GM23338 (cell line): ENCODE results near the gene PMAIP1. TPM values are rescaled to one million over a fixed set of nuclear protein-coding genes. Genes with fewer than 3 reads are reported as not detected.

Experiments used
- ATAC-seq: fragments of 200-7000 bp; cut with Tn5 transposase; 3 replicates; pipeline ENCODE4 v1.9.1; 2020
- DNase-seq: peaks from one replicate; pipeline ENCODE4 v3.0.0-alpha.2; 2015; ENCODE audit warnings: low spot score
- H2AFZ ChIP-seq: fragments of 200-600 bp; sonication (generic); 2 replicates; pipeline ENCODE4 v1.8.0; 2016; ENCODE audit warnings: antibody characterized with exemption, mild to moderate bottlenecking, moderate library complexity
- H3F3A ChIP-seq: fragments of 200-600 bp; sonication (generic); replicated peaks from 2 replicates; pipeline ENCODE4 v1.8.0; 2017; ENCODE audit warnings: antibody characterized with exemption, mixed run types, low read depth
- H3K27ac ChIP-seq: fragments of 200-600 bp; sonication (generic); 2 replicates; pipeline ENCODE4 v1.6.1; 2016; ENCODE audit warnings: low read depth
- H3K27me3 ChIP-seq: fragments of 200-600 bp; sonication (generic); 2 replicates; pipeline ENCODE4 v1.8.0; 2016; ENCODE audit warnings: mild to moderate bottlenecking, mixed run types, moderate library complexity; ENCODE audit not compliant: insufficient read depth
- H3K36me3 ChIP-seq: fragments of 200-600 bp; sonication (generic); 2 replicates; pipeline ENCODE4 v1.8.0; 2016; ENCODE audit warnings: mild to moderate bottlenecking; ENCODE audit not compliant: insufficient read depth
- H3K4me1 ChIP-seq: fragments of 200-600 bp; sonication (generic); 2 replicates; pipeline ENCODE4 v1.8.0; 2016; ENCODE audit warnings: mild to moderate bottlenecking, moderate library complexity; ENCODE audit not compliant: insufficient read depth
- H3K4me2 ChIP-seq: fragments of 200-600 bp; sonication (generic); 2 replicates; pipeline ENCODE4 v1.7.1; 2017; ENCODE audit warnings: mixed run types
- H3K4me3 ChIP-seq: fragments of 200-600 bp; sonication (generic); 2 replicates; pipeline ENCODE4 v1.6.1; 2016; ENCODE audit warnings: mixed run types
- H3K79me2 ChIP-seq: fragments of 200-600 bp; sonication (generic); replicated peaks from 2 replicates; pipeline ENCODE4 v1.8.0; 2017; ENCODE audit warnings: mild to moderate bottlenecking; ENCODE audit not compliant: insufficient read depth
- H3K9me2 ChIP-seq: fragments of 200-600 bp; sonication (generic); 2 replicates; pipeline ENCODE4 v1.8.0; 2017; ENCODE audit not compliant: insufficient read depth
- H4K20me1 ChIP-seq: fragments of 200-600 bp; sonication (generic); replicated peaks from 2 replicates; pipeline ENCODE4 v1.8.0; 2017; ENCODE audit warnings: mild to moderate bottlenecking; ENCODE audit not compliant: insufficient read depth
- H3K27ac Mint-ChIP-seq: 2 replicates; pipeline ENCODE4 v1.8.0; 2020; ENCODE audit warnings: inconsistent platforms, mild to moderate bottlenecking, moderate library complexity, mixed read lengths
- H3K27me3 Mint-ChIP-seq: 3 replicates; pipeline ENCODE4 v1.8.0; 2022; ENCODE audit warnings: low read depth, mild to moderate bottlenecking, moderate library complexity, mixed read lengths, inconsistent platforms; ENCODE audit not compliant: insufficient read depth, poor library complexity
- H3K36me3 Mint-ChIP-seq: 3 replicates; pipeline ENCODE4 v1.8.0; 2021; ENCODE audit warnings: low read depth, mild to moderate bottlenecking, inconsistent platforms, moderate library complexity, mixed read lengths
- H3K4me1 Mint-ChIP-seq: 3 replicates; pipeline ENCODE4 v1.8.0; 2020; ENCODE audit warnings: mild to moderate bottlenecking, inconsistent platforms, mixed read lengths
- H3K4me3 Mint-ChIP-seq: 3 replicates; pipeline ENCODE4 v1.8.0; 2021; ENCODE audit warnings: moderate library complexity, mild to moderate bottlenecking, inconsistent platforms, mixed read lengths
- H3K9me3 Mint-ChIP-seq: 3 replicates; pipeline ENCODE4 v1.8.0; 2020; ENCODE audit warnings: moderate library complexity, mild to moderate bottlenecking, inconsistent platforms, mixed read lengths
- CREB1 ChIP-seq: fragments of 250-450 bp; sonication (Bioruptor Pico); IDR thresholded peaks from 2 replicates; pipeline ENCODE4 v1.5.0; 2020; ENCODE audit warnings: low read depth, mild to moderate bottlenecking, moderate library complexity
- EZH2 ChIP-seq: fragments of 200-600 bp; sonication (generic); IDR thresholded peaks from one replicate; pipeline ENCODE4 v1.8.0; 2017; ENCODE audit warnings: antibody characterized with exemption, mild to moderate bottlenecking, low read depth; ENCODE audit not compliant: unreplicated experiment
- EZH2phosphoT487 ChIP-seq: fragments of 200-600 bp; sonication (generic); IDR thresholded peaks from one replicate; pipeline ENCODE4 v1.8.1; 2018; ENCODE audit warnings: antibody characterized with exemption; ENCODE audit not compliant: unreplicated experiment
- JUNB ChIP-seq: IDR thresholded peaks from one replicate; pipeline ENCODE4 v1.6.1; 2016; ENCODE audit warnings: antibody characterized with exemption; ENCODE audit not compliant: unreplicated experiment
- POLR2AphosphoS5 ChIP-seq: IDR thresholded peaks from 2 replicates; pipeline ENCODE4 v1.6.1; 2016; ENCODE audit warnings: antibody characterized with exemption, low read depth
- STAT1 ChIP-seq: IDR thresholded peaks from one replicate; pipeline ENCODE4 v1.6.1; 2016; ENCODE audit warnings: antibody characterized with exemption; ENCODE audit not compliant: unreplicated experiment
- ZNF114 ChIP-seq: fragments of 250-450 bp; sonication (Bioruptor Pico); IDR thresholded peaks from 2 replicates; pipeline ENCODE4 v1.5.0; 2020; ENCODE audit warnings: mild to moderate bottlenecking, moderate library complexity
- ZNF331 ChIP-seq: fragments of 250-450 bp; sonication (Bioruptor Pico); IDR thresholded peaks from 2 replicates; pipeline ENCODE4 v1.5.0; 2020; ENCODE audit warnings: low read depth, mild to moderate bottlenecking, moderate library complexity
- polyA plus RNA-seq: library from polyadenylated mRNA; unstranded; fragments of >200 nt; fragmentation: Nextera tagmentation; extraction: Ambion mirVana; gene quantifications from 2 replicates; pipeline ENCODE4 v1.2.1, GENCODE V29; 2016
- total RNA-seq: library from RNA; depleted of rRNA; stranded (reverse); fragments of >200 nt; shearing (Covaris generic); gene quantifications from 2 replicates; pipeline ENCODE4 v1.2.3, GENCODE V29; 2014
- TF ChIP-seq, protein P1 (sequence below), 2 experiments: fragments of 200-600 bp in 1 of 2; sonication (generic) in 1 of 2; conservative IDR thresholded peaks; 2 replicates each; pipeline versions ENCODE4 v1.5.1 to v1.6.1; 2016 to 2017; ENCODE audit warnings: antibody characterized with exemption in 2 of 2, low read depth in 2 of 2, mild to moderate bottlenecking in 2 of 2, moderate library complexity in 1 of 2
- TF ChIP-seq, protein P2 (sequence below): IDR thresholded peaks from one replicate; pipeline ENCODE4 v1.6.1; 2018; ENCODE audit warnings: antibody characterized with exemption; ENCODE audit not compliant: unreplicated experiment
- TF ChIP-seq, protein P3 (sequence below): IDR thresholded peaks from 2 replicates; pipeline ENCODE4 v1.6.1; 2016; ENCODE audit warnings: antibody characterized with exemption

PMAIP1 gene
- total and polyA plus RNA-seq, 2 experiments from 2014 or later, result 156 to 296 TPM

DNA sequence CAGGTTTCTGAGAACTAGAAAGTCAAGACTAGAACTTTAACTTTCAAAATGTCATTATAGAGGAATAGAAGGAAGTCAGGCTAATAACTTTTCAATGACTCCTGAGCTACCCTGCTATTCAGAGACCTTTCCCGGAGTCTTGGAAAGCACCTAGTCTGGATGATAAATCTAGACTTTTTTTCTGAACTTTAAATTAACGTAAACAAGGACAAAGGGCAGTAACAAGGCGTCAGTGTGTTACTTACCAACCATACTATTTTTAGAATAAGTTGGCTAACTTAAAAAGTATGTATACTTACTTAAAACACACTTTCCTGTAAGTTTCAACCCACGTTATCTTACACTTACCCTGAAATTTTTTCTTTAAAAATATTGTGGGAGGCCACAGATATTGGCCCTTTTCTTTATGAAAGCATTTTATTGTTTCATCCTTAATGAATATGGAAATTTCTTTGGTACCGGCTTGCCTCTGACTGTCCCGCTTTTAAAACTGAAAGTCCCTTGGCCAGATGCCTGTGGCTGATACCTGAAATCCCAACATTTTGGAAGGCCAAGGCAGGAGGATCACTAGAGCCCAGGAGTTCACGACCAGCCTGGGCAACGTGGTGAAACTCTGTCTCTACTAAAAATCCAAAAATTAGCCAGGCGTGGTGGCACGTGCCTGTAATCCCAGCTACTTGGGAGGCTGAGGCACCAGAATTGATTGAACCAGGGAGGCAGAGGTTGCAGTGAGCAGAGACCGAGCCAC is 9.7 kb downstream of the PMAIP1 start:
- no peak overlapping the region for H3K4me3 Mint-ChIP-seq
- no peak overlapping the region for H2AFZ ChIP-seq
- peaks cover 8% of the 10 kb centered on the region for H3K27me3 Mint-ChIP-seq

DNA sequence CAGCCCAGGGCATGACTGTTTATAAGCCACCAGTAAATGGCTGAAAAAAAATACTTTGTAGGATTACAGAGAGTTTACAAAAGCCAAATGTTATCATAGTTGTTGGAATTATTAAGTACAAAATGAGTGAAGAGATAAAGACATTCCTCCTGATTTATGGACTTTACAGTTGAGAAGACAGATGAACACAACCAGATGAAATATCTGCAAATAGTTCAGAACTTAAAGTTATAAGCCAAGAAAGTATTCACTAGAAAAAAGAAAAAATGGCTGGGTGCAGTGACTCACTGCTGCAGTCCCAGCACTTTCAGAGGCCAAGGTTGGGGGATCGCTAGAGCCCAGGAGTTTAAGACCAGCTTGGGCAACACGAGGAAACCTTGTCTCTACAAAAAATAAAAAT is 11.2 kb downstream of the PMAIP1 start:
- H3K27ac ChIP-seq, result no peak overlapping the region
- H3K79me2 ChIP-seq, result no peaks in the 10 kb centered on the region
- DNase-seq (no peak), ATAC-seq (no peak)
- no peaks in the 10 kb centered on the region for H3K27me3 ChIP-seq
- H4K20me1 ChIP-seq, result no peaks in the 10 kb centered on the region
- no peaks in the 10 kb centered on the region for H3F3A ChIP-seq
- H3K4me1 ChIP-seq, result peaks cover 20% of the 10 kb centered on the region
- no peak overlapping the region for H3K27ac Mint-ChIP-seq
- no peaks in the 10 kb centered on the region for H3K36me3 Mint-ChIP-seq
- no peak overlapping the region for H3K4me2 ChIP-seq
- peaks cover 5% of the 10 kb centered on the region for H3K27me3 Mint-ChIP-seq
- H2AFZ ChIP-seq, result no peak overlapping the region
- H3K4me3 ChIP-seq, result no peak overlapping the region
- H3K9me2 ChIP-seq, result peaks cover 5% of the 10 kb centered on the region; the same call in 1 of the 2 replicates
- peaks cover 33% of the 10 kb centered on the region for H3K4me1 Mint-ChIP-seq
- H3K36me3 ChIP-seq, result no peaks in the 10 kb centered on the region
- peaks cover 2% of the 10 kb centered on the region; the same call in 1 of the 3 replicates for H3K9me3 Mint-ChIP-seq
- no peak overlapping the region for H3K4me3 Mint-ChIP-seq
- TF ChIP-seq EZH2 (no peak), JUNB (no peak)
- TF ChIP-seq, protein P1, sequence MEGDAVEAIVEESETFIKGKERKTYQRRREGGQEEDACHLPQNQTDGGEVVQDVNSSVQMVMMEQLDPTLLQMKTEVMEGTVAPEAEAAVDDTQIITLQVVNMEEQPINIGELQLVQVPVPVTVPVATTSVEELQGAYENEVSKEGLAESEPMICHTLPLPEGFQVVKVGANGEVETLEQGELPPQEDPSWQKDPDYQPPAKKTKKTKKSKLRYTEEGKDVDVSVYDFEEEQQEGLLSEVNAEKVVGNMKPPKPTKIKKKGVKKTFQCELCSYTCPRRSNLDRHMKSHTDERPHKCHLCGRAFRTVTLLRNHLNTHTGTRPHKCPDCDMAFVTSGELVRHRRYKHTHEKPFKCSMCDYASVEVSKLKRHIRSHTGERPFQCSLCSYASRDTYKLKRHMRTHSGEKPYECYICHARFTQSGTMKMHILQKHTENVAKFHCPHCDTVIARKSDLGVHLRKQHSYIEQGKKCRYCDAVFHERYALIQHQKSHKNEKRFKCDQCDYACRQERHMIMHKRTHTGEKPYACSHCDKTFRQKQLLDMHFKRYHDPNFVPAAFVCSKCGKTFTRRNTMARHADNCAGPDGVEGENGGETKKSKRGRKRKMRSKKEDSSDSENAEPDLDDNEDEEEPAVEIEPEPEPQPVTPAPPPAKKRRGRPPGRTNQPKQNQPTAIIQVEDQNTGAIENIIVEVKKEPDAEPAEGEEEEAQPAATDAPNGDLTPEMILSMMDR (conservative IDR thresholded peaks at IDR 0.05; ENCODE audit: low read depth in 2 of 2), result no peak

More for the DNA sequence above, 9.7 kb downstream of the PMAIP1 start:
- Histone ChIP-seq H3K36me3 (no peaks in the 10 kb centered on the region), H3K9me2 (peaks cover 5% of the 10 kb centered on the region; the same call in 1 of the 2 replicates), H3K4me3 (no peak overlapping the region), H4K20me1 (no peaks in the 10 kb centered on the region), H3K27ac (no peak overlapping the region), H3K4me2 (0 out of 2 replicates have a peak overlapping the region, but pooled peaks have one; percentile 5), H3K4me1 (peaks cover 27% of the 10 kb centered on the region), H3F3A (no peaks in the 10 kb centered on the region), H3K27me3 (no peaks in the 10 kb centered on the region), H3K79me2 (peaks cover under 1% of the 10 kb centered on the region; the same call in 1 of the 2 replicates)
- Mint-ChIP-seq H3K36me3 (peaks cover 6% of the 10 kb centered on the region; the same call in 2 of the 3 replicates), H3K4me1 (peaks cover 46% of the 10 kb centered on the region), H3K9me3 (peaks cover 2% of the 10 kb centered on the region; the same call in 1 of the 3 replicates), H3K27ac (no peak overlapping the region)
- ATAC-seq, result no peak
- no peak for DNase-seq
- TF ChIP-seq CREB1 (CRISPR knock-in tag) (no peak), POLR2AphosphoS5 (no peak), EZH2phosphoT487 (no peak), STAT1 (no peak), JUNB (no peak), ZNF331 (no peak), EZH2 (no peak), ZNF114 (CRISPR knock-in tag) (no peak)
- TF ChIP-seq, protein P2, sequence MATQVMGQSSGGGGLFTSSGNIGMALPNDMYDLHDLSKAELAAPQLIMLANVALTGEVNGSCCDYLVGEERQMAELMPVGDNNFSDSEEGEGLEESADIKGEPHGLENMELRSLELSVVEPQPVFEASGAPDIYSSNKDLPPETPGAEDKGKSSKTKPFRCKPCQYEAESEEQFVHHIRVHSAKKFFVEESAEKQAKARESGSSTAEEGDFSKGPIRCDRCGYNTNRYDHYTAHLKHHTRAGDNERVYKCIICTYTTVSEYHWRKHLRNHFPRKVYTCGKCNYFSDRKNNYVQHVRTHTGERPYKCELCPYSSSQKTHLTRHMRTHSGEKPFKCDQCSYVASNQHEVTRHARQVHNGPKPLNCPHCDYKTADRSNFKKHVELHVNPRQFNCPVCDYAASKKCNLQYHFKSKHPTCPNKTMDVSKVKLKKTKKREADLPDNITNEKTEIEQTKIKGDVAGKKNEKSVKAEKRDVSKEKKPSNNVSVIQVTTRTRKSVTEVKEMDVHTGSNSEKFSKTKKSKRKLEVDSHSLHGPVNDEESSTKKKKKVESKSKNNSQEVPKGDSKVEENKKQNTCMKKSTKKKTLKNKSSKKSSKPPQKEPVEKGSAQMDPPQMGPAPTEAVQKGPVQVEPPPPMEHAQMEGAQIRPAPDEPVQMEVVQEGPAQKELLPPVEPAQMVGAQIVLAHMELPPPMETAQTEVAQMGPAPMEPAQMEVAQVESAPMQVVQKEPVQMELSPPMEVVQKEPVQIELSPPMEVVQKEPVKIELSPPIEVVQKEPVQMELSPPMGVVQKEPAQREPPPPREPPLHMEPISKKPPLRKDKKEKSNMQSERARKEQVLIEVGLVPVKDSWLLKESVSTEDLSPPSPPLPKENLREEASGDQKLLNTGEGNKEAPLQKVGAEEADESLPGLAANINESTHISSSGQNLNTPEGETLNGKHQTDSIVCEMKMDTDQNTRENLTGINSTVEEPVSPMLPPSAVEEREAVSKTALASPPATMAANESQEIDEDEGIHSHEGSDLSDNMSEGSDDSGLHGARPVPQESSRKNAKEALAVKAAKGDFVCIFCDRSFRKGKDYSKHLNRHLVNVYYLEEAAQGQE, result no peak
- TF ChIP-seq, protein P3, sequence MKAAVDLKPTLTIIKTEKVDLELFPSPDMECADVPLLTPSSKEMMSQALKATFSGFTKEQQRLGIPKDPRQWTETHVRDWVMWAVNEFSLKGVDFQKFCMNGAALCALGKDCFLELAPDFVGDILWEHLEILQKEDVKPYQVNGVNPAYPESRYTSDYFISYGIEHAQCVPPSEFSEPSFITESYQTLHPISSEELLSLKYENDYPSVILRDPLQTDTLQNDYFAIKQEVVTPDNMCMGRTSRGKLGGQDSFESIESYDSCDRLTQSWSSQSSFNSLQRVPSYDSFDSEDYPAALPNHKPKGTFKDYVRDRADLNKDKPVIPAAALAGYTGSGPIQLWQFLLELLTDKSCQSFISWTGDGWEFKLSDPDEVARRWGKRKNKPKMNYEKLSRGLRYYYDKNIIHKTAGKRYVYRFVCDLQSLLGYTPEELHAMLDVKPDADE, result no peak
